OCI-LY7 (cell line): ENCODE measurements around the gene TMC2. TPM values are rescaled to one million over a fixed set of nuclear protein-coding genes. Genes with fewer than 3 reads are reported as not detected.

Source experiments
- BruUV-seq: library from RNA; stranded (reverse); fragments of 400-500 nt; replicated peaks from 2 replicates; lab custom pipeline; 2021; lab: Mats Ljungman, UMichigan
- CTCF ChIA-PET: fragments of 300-600 bp; sonication (Branson Sonifier 250); formaldehyde crosslinking; loops from one replicate; lab custom pipeline; 2022; ENCODE audit warnings: antibody characterized with exemption; ENCODE audit not compliant: unreplicated experiment; lab: Charles Lee
- POLR2A ChIA-PET: fragments of 300-600 bp; sonication (Branson Sonifier 250); formaldehyde crosslinking; loops from one replicate; lab custom pipeline; 2022; ENCODE audit warnings: antibody characterized with exemption; lab: Charles Lee
- DNase-seq: peaks from one replicate; pipeline ENCODE4 v3.0.0-alpha.2; 2015; ENCODE audit warnings: low spot score
- H2AFZ ChIP-seq: fragments of 200-600 bp; sonication (generic), shearing (Covaris generic); 2 replicates; pipeline ENCODE4 v1.6.1; 2014; ENCODE audit warnings: mild to moderate bottlenecking, antibody characterized with exemption, low read length, moderate library complexity
- H3K27ac ChIP-seq: fragments of 200-600 bp; sonication (generic); 2 replicates; pipeline ENCODE4 v1.5.1; 2014; ENCODE audit warnings: mixed run types, low read depth, mild to moderate bottlenecking, moderate library complexity, low read length, inconsistent platforms; ENCODE audit not compliant: poor library complexity, severe bottlenecking
- H3K36me3 ChIP-seq: fragments of 200-600 bp; sonication (generic); 2 replicates; pipeline ENCODE4 v1.6.1; 2014; ENCODE audit warnings: mild to moderate bottlenecking, antibody characterized with exemption, low read length, moderate library complexity, mixed read lengths; ENCODE audit not compliant: insufficient read depth
- H3K4me1 ChIP-seq: fragments of 200-600 bp; sonication (generic); 2 replicates; pipeline ENCODE4 v1.5.1; 2014; ENCODE audit warnings: mild to moderate bottlenecking, low read length; ENCODE audit not compliant: insufficient read depth, poor library complexity, severe bottlenecking
- H3K4me2 ChIP-seq: fragments of 200-600 bp; sonication (generic); 2 replicates; pipeline ENCODE4 v1.6.1; 2014; ENCODE audit warnings: mild to moderate bottlenecking, low read length
- H3K4me3 ChIP-seq: fragments of 200-600 bp; sonication (generic); 2 replicates; pipeline ENCODE4 v1.5.1; 2014; ENCODE audit warnings: mild to moderate bottlenecking, low read depth, low read length; ENCODE audit not compliant: poor library complexity, severe bottlenecking
- H3K79me2 ChIP-seq: fragments of 200-600 bp; sonication (generic); 2 replicates; pipeline ENCODE4 v1.6.1; 2016; ENCODE audit warnings: low read depth, mild to moderate bottlenecking, low read length, moderate library complexity, mixed read lengths; ENCODE audit not compliant: insufficient read depth
- H3K9me2 ChIP-seq: fragments of 200-600 bp; sonication (generic); 2 replicates; pipeline ENCODE4 v1.6.1; 2016; ENCODE audit warnings: mild to moderate bottlenecking, low read length, mixed read lengths; ENCODE audit not compliant: insufficient read depth
- H3K9me3 ChIP-seq: fragments of 200-600 bp; sonication (generic); 2 replicates; pipeline ENCODE4 v1.6.1; 2014; ENCODE audit warnings: mild to moderate bottlenecking, mixed run types, low read length, mixed read lengths
- H4K20me1 ChIP-seq: fragments of 200-600 bp; sonication (generic); 2 replicates; pipeline ENCODE4 v1.6.1; 2014; ENCODE audit warnings: mild to moderate bottlenecking, antibody characterized with exemption, low read length, moderate library complexity, mixed read lengths; ENCODE audit not compliant: insufficient read depth
- EZH2phosphoT487 ChIP-seq: fragments of 200-600 bp; sonication (generic); IDR thresholded peaks from 2 replicates; pipeline ENCODE4 v1.6.1; 2018; ENCODE audit warnings: low read depth, borderline replicate concordance, mild to moderate bottlenecking, mixed run types, antibody characterized with exemption, low read length, moderate library complexity, mixed read lengths
- intact Hi-C: fragments of 100-400 bp; cut with micrococcal nuclease; formaldehyde crosslinking; loops from one replicate; pipeline ENCODE4 v1.10.0; 2022; ENCODE audit not compliant: unreplicated experiment
- total RNA-seq, 2 experiments: library from RNA; depleted of rRNA in 1 of 2; stranded (reverse); fragments of >200 nt in 1 of 2; shearing (Covaris generic) in 1 of 2; gene quantifications; 2 replicates each; pipeline ENCODE4 v1.2.3, GENCODE V29; 2014 to 2022
- TF ChIP-seq, protein P1 (sequence below): fragments of 200-600 bp; sonication (generic); conservative IDR thresholded peaks from 2 replicates; pipeline ENCODE4 v1.5.1; 2014; ENCODE audit warnings: mild to moderate bottlenecking, antibody characterized with exemption, low read length, moderate library complexity, mixed read lengths

Gene TMC2
- total RNA-seq, 2 experiments from 2014 or later: not detected

DNA sequence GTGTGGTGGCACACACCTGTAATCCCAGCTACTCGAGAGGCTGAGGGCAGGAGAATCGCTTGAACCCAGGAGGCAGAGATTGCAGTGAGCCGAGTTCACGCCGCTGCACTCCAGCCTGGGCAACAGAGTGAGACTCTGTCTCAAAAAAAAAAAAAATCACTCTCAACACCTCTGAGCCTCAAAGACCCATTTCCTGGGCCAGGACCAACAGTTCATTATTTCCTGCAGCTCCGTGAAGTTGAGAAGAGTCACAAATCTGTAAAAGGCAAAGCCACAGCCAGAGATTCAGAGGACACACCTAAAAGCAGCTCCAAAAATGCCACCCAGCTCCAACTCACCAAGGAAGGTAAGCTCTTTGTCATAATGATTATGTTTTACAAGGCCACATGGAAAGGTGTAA is 100.9 kb downstream of the TMC2 start:
- Histone ChIP-seq H3K36me3 (no peaks in the 10 kb centered on the region), H3K79me2 (no peaks in the 10 kb centered on the region), H3K4me1 (no peaks in the 10 kb centered on the region), H3K4me3 (no peak overlapping the region), H2AFZ (no peak overlapping the region), H4K20me1 (no peaks in the 10 kb centered on the region), H3K4me2 (no peak overlapping the region), H3K9me2 (no peaks in the 10 kb centered on the region), H3K9me3 (no peaks in the 10 kb centered on the region), H3K27ac (no peak overlapping the region)
- ChIA-PET CTCF (no interaction called here), POLR2A (interaction anchor here (0.6 to 0.8 kb wide), 3 partner anchors 42 to 93 kb away, joined by 3 to 4 read pairs (median 3); no protein-coding TSS in a partner anchor)
- no peak for DNase-seq
- BruUV-seq: no TSS peak
- TF ChIP-seq, protein P1, sequence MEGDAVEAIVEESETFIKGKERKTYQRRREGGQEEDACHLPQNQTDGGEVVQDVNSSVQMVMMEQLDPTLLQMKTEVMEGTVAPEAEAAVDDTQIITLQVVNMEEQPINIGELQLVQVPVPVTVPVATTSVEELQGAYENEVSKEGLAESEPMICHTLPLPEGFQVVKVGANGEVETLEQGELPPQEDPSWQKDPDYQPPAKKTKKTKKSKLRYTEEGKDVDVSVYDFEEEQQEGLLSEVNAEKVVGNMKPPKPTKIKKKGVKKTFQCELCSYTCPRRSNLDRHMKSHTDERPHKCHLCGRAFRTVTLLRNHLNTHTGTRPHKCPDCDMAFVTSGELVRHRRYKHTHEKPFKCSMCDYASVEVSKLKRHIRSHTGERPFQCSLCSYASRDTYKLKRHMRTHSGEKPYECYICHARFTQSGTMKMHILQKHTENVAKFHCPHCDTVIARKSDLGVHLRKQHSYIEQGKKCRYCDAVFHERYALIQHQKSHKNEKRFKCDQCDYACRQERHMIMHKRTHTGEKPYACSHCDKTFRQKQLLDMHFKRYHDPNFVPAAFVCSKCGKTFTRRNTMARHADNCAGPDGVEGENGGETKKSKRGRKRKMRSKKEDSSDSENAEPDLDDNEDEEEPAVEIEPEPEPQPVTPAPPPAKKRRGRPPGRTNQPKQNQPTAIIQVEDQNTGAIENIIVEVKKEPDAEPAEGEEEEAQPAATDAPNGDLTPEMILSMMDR: no peak
- TF ChIP-seq EZH2phosphoT487: no peak
- intact Hi-C loops: no loop called here

DNA sequence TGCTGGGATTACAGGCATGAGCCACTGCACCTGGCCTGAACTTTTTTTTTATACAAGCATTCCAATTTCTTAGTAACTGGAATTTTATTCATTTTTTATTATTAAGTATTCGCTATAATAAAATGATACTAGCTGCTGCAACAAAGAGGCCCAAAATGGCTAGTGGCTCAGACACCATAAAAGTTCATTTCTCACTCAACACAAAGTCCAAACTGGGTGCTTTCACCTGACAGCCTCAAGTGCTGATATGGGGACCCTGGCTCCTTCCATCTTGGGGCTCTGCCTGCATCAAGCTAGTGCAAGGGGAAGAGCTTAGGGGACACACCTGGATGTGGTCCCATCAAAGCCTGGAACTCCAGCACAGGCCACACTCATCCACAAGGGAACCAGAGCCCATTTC is 103.9 kb downstream of the TMC2 start:
- H3K4me2 ChIP-seq: no peak overlapping the region
- no peak overlapping the region for H2AFZ ChIP-seq
- H3K9me2 ChIP-seq: no peaks in the 10 kb centered on the region
- H3K27ac ChIP-seq: no peak overlapping the region
- H3K4me3 ChIP-seq: no peak overlapping the region
- H3K4me1 ChIP-seq: no peaks in the 10 kb centered on the region
- ChIA-PET CTCF (no interaction called here), POLR2A (no interaction called here)
- H3K36me3 ChIP-seq: no peaks in the 10 kb centered on the region
- no peaks in the 10 kb centered on the region for H3K9me3 ChIP-seq
- H4K20me1 ChIP-seq: no peaks in the 10 kb centered on the region
- TF ChIP-seq, protein P1: no peak
- no peak for TF ChIP-seq EZH2phosphoT487
- DNase-seq: no peak
- no TSS peak for BruUV-seq
- intact Hi-C loops: loop anchor here (10.0 kb wide), 1 partner anchor 255 kb away; the partner anchor contains the start of gene TGM6
- H3K79me2 ChIP-seq: no peaks in the 10 kb centered on the region

DNA sequence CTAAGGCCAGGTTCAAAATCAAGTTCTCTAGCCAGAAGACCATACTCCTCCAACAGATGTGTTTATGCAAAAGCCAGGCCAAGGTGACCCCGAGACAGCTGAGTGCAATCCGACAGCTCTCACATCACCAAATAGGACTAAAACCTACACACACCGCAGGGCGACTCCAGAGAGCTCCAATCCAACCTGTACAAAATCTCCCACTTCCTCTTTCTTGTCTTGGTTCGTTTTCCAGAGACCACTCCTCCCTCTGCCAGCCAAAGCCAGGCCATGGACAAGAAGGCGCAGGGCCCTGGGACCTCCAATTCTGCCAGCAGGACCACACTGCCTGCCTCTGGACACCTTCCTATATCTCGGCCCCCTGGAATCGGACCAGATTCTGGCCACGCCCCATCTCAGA is 104.5 kb downstream of the TMC2 start:
- Histone ChIP-seq H3K4me2 (no peak overlapping the region), H3K36me3 (no peaks in the 10 kb centered on the region), H2AFZ (no peak overlapping the region), H3K27ac (no peak overlapping the region), H3K9me3 (no peaks in the 10 kb centered on the region), H4K20me1 (no peaks in the 10 kb centered on the region), H3K79me2 (no peaks in the 10 kb centered on the region), H3K4me3 (no peak overlapping the region), H3K9me2 (no peaks in the 10 kb centered on the region), H3K4me1 (no peaks in the 10 kb centered on the region)
- POLR2A ChIA-PET: interaction anchor here (0.6 to 1.0 kb wide), 2 partner anchors 9 to 11 kb away, joined by 4 to 6 read pairs; no protein-coding TSS in a partner anchor
- TF ChIP-seq, protein P1: no peak
- no peak for TF ChIP-seq EZH2phosphoT487
- CTCF ChIA-PET: no interaction called here
- DNase-seq: no peak
- intact Hi-C loops: loop anchor here (10.0 kb wide), 1 partner anchor 256 kb away; the partner anchor contains the start of gene TGM6
- no TSS peak for BruUV-seq
